ENCODE data around the gene FAM171A1. TPM values are rescaled to one million over a fixed set of nuclear protein-coding genes. Genes with fewer than 3 reads are reported as not detected.
"Not testable (repeated sequence)": the region's sequence is repeated elsewhere in the genome, so short reads cannot be mapped to it uniquely, and the experiment has no call there.

The FAM171A1 gene
- total RNA-seq, 2 experiments from 2014 or later, result 11.1 to 11.7 TPM

GRCh38 chr10:15333909-15334649, 37.0 kb downstream of the FAM171A1 start:
- H3K27me3 Mint-ChIP-seq, result no peaks in the 10 kb centered on the region
- no peak overlapping the region for H3K27ac Mint-ChIP-seq
- no peaks in the 10 kb centered on the region for H3K36me3 Mint-ChIP-seq (ENCODE audit: low read depth)
- H3K9me3 Mint-ChIP-seq, result no peaks in the 10 kb centered on the region
- DNase-seq, result no peak
- H3K4me1 Mint-ChIP-seq, result no peaks in the 10 kb centered on the region
- ChIA-PET CTCF (interaction anchor here (0.5 to 0.6 kb wide), 2 partner anchors 616 to 1270 kb away, joined by 5 to 6 read pairs; no protein-coding TSS in a partner anchor), POLR2A (interaction anchor here (0.6 kb wide), 1 partner anchor 1525 kb away, joined by 3 read pairs; no protein-coding TSS in a partner anchor)
- H3K4me3 Mint-ChIP-seq, result no peak overlapping the region

DNA sequence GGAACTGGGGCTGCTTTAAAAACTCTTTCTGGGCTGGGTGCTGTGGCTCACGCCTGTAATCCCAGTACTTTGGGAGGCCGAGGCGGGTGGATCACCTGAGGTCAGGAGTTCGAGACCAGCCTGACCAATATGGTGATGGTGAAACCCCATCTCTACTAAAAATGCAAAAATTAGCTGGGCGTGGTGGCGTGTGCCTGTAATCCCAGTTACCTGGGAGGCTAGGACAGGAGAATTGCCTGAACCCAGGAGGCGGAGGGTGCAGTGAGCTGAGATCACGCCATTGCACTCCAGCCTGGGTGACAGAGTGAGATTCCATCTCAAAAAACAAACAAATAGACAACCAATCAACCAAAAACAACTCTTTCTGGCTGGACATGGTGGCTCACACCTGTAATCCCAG, 37.9 kb downstream of the FAM171A1 start:
- H3K9me3 Mint-ChIP-seq; POLR2A ChIA-PET; H3K27ac Mint-ChIP-seq; H3K27me3 Mint-ChIP-seq; DNase-seq; H3K4me3 Mint-ChIP-seq; CTCF ChIA-PET; H3K4me1 Mint-ChIP-seq; H3K36me3 Mint-ChIP-seq (ENCODE audit: low read depth): not testable (repeated sequence)

DNA sequence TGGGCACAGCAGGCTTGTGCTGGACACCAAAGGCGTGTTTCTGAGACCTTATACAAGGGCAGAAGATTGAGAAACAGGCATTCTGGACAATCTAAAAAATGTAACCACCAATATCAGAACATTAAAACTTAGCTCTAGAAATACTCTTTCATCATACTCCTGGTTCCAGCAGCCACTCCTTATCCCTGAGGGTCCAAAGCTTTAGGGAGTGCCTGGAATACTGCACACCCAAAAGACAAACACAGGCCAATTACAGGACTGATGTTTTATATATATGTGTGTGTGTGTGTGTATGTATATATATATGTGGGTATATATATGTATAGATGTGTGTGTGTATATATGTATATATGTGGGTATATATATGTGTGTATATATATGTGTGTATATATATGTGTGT, 39.6 kb downstream of the FAM171A1 start:
- no peaks in the 10 kb centered on the region for H3K36me3 Mint-ChIP-seq (ENCODE audit: low read depth)
- DNase-seq, result no peak
- POLR2A ChIA-PET, result no interaction called here
- no peak overlapping the region for H3K27ac Mint-ChIP-seq
- H3K4me1 Mint-ChIP-seq, result no peaks in the 10 kb centered on the region
- no peak overlapping the region for H3K4me3 Mint-ChIP-seq
- no peaks in the 10 kb centered on the region for H3K9me3 Mint-ChIP-seq
- no peaks in the 10 kb centered on the region for H3K27me3 Mint-ChIP-seq
- CTCF ChIA-PET, result no interaction called here

GRCh38 chr10:15329437-15329836, 41.7 kb downstream of the FAM171A1 start:
- ChIA-PET CTCF (no interaction called here), POLR2A (no interaction called here)
- H3K9me3 Mint-ChIP-seq, result no peaks in the 10 kb centered on the region
- H3K36me3 Mint-ChIP-seq (ENCODE audit: low read depth), result no peaks in the 10 kb centered on the region
- no peak overlapping the region for H3K4me3 Mint-ChIP-seq
- no peak for DNase-seq
- no peaks in the 10 kb centered on the region for H3K27me3 Mint-ChIP-seq
- peaks cover 3% of the 10 kb centered on the region for H3K4me1 Mint-ChIP-seq
- H3K27ac Mint-ChIP-seq, result no peak overlapping the region

- POLR2A ChIA-PET, result no interaction called here
- CTCF ChIA-PET, result no interaction called here
- H3K4me1 Mint-ChIP-seq, result peaks cover 3% of the 10 kb centered on the region
- H3K27me3 Mint-ChIP-seq, result no peaks in the 10 kb centered on the region
- H3K4me3 Mint-ChIP-seq, result no peak overlapping the region
- no peaks in the 10 kb centered on the region for H3K36me3 Mint-ChIP-seq (ENCODE audit: low read depth)
- H3K27ac Mint-ChIP-seq, result no peak overlapping the region
- no peak for DNase-seq
- no peaks in the 10 kb centered on the region for H3K9me3 Mint-ChIP-seq
These were observed 45.2 kb downstream of the FAM171A1 start for GRCh38 chr10:15325944-15326284.

DNA sequence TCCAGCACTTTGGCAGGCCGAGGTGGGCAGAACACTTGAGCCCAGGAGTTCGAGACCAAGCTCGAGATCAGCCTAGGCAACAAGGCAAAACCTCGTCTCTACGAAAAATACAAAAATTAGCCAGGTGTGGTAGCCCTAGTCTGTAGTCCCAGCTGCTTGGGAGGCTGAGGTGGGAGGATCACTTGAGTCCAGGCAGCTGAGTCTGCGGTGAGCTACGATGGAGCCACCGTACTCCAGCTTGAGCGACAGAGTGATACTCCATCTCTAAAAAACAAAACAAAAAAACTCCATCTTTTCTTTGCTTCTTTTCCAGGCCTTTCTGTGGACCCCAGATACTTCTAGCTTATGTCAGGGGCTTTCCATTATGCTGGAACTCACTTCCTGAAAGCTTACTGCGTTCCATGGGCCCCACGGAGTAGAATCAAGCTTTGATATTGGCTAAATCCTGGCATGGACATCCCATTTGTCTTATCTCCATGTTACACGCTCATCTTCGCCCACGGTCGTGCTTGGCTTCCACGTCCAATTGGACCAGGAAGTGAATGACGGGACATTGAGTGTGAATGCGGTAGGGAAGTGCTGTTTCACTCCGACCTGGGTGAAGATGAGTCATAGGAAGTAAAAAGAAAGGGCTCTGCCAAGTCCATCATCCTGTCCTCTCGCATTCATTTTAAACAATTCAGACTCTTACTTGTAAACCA, 45.7 kb downstream of the FAM171A1 start:
- Mint-ChIP-seq H3K27me3 (no peaks in the 10 kb centered on the region), H3K4me3 (no peak overlapping the region), H3K9me3 (no peaks in the 10 kb centered on the region), H3K27ac (no peak overlapping the region), H3K36me3 (ENCODE audit: low read depth) (no peaks in the 10 kb centered on the region), H3K4me1 (peaks cover 3% of the 10 kb centered on the region)
- ChIA-PET CTCF (interaction anchor here (0.6 kb wide), 1 partner anchor 213 kb away, joined by 3 read pairs; no protein-coding TSS in a partner anchor), POLR2A (no interaction called here)
- no peak for DNase-seq

- no peak overlapping the region for H3K27ac Mint-ChIP-seq
- H3K4me3 Mint-ChIP-seq, result no peak overlapping the region
- ChIA-PET POLR2A (no interaction called here), CTCF (interaction anchor here (0.6 to 0.8 kb wide), 2 partner anchors 17 to 213 kb away, joined by 3 read pairs; no protein-coding TSS in a partner anchor)
- no peak for DNase-seq
- peaks cover 3% of the 10 kb centered on the region for H3K4me1 Mint-ChIP-seq
- no peaks in the 10 kb centered on the region for H3K27me3 Mint-ChIP-seq
- no peaks in the 10 kb centered on the region for H3K9me3 Mint-ChIP-seq
- H3K36me3 Mint-ChIP-seq (ENCODE audit: low read depth), result no peaks in the 10 kb centered on the region
These were observed 46.5 kb downstream of the FAM171A1 start for GRCh38 chr10:15324611-15325010.

DNA sequence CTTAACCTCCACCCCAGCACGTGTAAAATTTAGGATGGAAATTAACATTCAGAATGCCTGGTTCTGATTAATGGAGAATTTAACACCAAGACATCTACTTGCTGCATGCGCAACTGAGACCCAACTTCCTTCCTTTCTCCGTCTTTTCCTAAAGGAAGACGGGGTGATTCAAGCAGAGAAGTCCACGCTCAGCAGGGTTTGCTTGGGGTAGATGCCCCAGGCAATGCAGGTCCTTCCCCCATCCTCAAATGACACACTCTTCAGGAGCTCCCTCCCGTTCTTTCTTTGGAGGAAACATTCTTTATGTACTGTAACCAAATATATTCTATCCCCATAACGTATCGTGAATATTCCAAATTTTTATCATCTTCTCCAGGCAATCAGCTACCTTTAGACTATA, 47.0 kb downstream of the FAM171A1 start:
- Mint-ChIP-seq H3K36me3 (ENCODE audit: low read depth) (no peaks in the 10 kb centered on the region), H3K27ac (no peak overlapping the region), H3K9me3 (no peaks in the 10 kb centered on the region), H3K27me3 (no peaks in the 10 kb centered on the region), H3K4me3 (no peak overlapping the region), H3K4me1 (peaks cover 3% of the 10 kb centered on the region)
- DNase-seq, result no peak
- ChIA-PET CTCF (interaction anchor here (0.8 kb wide), 1 partner anchor 18 kb away, joined by 3 read pairs; no protein-coding TSS in a partner anchor), POLR2A (no interaction called here)

GRCh38 chr10:15322356-15322755, 48.7 kb downstream of the FAM171A1 start:
- no peak for DNase-seq
- H3K9me3 Mint-ChIP-seq, result no peaks in the 10 kb centered on the region
- no peaks in the 10 kb centered on the region for H3K36me3 Mint-ChIP-seq (ENCODE audit: low read depth)
- ChIA-PET CTCF (no interaction called here), POLR2A (no interaction called here)
- H3K27me3 Mint-ChIP-seq, result no peaks in the 10 kb centered on the region
- no peak overlapping the region for H3K27ac Mint-ChIP-seq
- H3K4me3 Mint-ChIP-seq, result no peak overlapping the region
- peaks cover 3% of the 10 kb centered on the region for H3K4me1 Mint-ChIP-seq

DNA sequence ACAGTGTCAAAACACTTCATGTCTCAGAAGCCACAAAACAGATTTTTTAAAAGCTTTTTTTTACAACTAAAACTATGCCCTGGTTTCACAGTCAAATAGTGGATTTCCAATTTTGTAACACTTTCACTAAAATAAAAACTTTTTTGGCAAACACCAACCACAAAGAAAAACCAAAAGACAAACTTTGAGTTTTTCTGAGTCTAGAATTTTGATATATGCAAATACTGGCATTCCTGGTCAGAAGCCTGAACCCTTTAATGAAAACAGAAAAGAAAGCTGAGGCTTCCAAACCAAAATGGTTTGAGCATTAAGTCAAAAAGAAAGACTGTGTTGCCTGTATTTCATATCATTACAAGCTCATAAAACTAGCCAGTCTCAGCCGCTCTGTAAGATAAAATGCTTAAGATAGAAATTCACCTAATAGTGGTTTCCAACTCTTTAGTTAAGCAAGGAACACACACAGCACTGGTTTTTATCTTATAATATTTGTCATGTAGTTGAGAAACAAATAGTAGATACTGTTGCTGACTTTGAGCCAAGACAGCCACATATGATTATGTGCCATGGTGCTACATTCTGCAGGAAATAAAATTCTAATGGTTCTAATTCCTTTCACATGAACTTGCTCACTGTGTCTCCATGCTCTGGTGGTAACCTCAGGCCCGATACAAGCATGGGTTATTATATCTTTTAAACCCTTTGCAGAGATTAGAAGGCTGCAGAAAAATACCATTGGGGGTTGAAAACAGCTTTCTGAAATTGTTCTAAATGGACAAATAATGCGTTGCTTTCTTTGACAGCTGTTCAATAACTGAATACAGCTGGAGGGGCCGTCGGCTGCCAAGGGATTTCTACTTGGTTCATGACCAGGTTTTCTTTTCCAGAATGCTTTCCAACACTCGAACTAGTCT, 49.4 kb downstream of the FAM171A1 start:
- CTCF ChIA-PET, result no interaction called here
- H3K9me3 Mint-ChIP-seq, result no peaks in the 10 kb centered on the region
- POLR2A ChIA-PET, result no interaction called here

GRCh38 chr10:15320522-15321203, 50.4 kb downstream of the FAM171A1 start:
- no peak overlapping the region for H3K4me3 Mint-ChIP-seq
- H3K36me3 Mint-ChIP-seq (ENCODE audit: low read depth), result no peaks in the 10 kb centered on the region
- CTCF ChIA-PET, result no interaction called here
- no peaks in the 10 kb centered on the region for H3K9me3 Mint-ChIP-seq
- H3K27ac Mint-ChIP-seq, result no peak overlapping the region
- H3K27me3 Mint-ChIP-seq, result no peaks in the 10 kb centered on the region
- POLR2A ChIA-PET, result no interaction called here
- DNase-seq, result no peak
- H3K4me1 Mint-ChIP-seq, result peaks cover 2% of the 10 kb centered on the region

More for the DNA sequence above, 49.4 kb downstream of the FAM171A1 start:
- H3K4me1 Mint-ChIP-seq, result peaks cover 3% of the 10 kb centered on the region
- H3K27ac Mint-ChIP-seq, result no peak overlapping the region
- H3K27me3 Mint-ChIP-seq, result no peaks in the 10 kb centered on the region
- no peak for DNase-seq
- H3K4me3 Mint-ChIP-seq, result no peak overlapping the region
- H3K36me3 Mint-ChIP-seq (ENCODE audit: low read depth), result no peaks in the 10 kb centered on the region

DNA sequence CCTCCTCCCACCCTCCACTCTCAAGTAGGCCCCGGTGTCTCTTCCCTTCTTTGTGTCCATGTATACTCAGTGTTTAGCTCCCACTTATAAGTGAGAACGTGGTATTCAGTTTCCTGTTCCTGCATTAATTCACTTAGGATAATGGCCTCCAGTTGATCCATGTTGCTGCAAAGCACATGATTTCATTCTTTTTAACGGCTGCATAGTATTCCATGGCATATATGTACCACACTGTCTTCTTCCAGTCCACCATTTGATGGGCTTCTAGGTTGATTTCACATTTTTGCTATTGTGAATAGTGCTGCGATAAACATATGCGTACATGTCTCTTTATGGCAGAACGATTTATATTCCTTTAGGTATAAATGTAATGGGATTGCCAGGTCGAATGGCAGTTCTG, 51.0 kb downstream of the FAM171A1 start:
- no peaks in the 10 kb centered on the region for H3K36me3 Mint-ChIP-seq (ENCODE audit: low read depth)
- ChIA-PET POLR2A (no interaction called here), CTCF (no interaction called here)
- H3K27ac Mint-ChIP-seq, result no peak overlapping the region
- H3K9me3 Mint-ChIP-seq, result no peaks in the 10 kb centered on the region
- H3K4me1 Mint-ChIP-seq, result no peaks in the 10 kb centered on the region
- no peak overlapping the region for H3K4me3 Mint-ChIP-seq
- no peak for DNase-seq
- H3K27me3 Mint-ChIP-seq, result no peaks in the 10 kb centered on the region

All from activated CD4-positive, alpha-beta T cell treated with anti-CD3 and anti-CD28 coated beads, Interleukin-2, amount 10 ng/mL, durations not matched to agents 7 days and 5 days (primary cell).